Frontal cortex (tissue), 4 donors: ENCODE measurements around the gene ALG3. TPM values are rescaled to one million over a fixed set of nuclear protein-coding genes. Genes with fewer than 3 reads are reported as not detected.
A peak's percentile ranks its signal among the peaks of the same experiment; 100 is the strongest.

Source experiments
- DNase-seq, 2 donors: peaks; one replicate each; pipeline ENCODE4 v3.0.0; 2012; ENCODE audit warnings: low spot score in 2 of 2
- FAIRE-seq: peaks from 2 replicates; lab custom pipeline; 2012; peaks lifted over from hg19 to GRCh38; lab: Jason Lieb, UNC
- total RNA-seq: library from RNA; depleted of rRNA; stranded (reverse); fragments of >200 nt; gene quantifications from one replicate; pipeline ENCODE4 v1.2.3, GENCODE V29; 2014
- donor health status: control.
- donor health status: control.
- donor health status: control.

Gene ALG3
- total RNA-seq, 1 donor from 2014 or later: 11.0 TPM

GRCh38 chr3:184261270-184261853 is 12.6 kb upstream of the ALG3 start, which contains the start of gene CAMK2N2:
Gene CAMK2N2, minus strand, starts transcription at chr3:184261553. Its CDS starts 268 bp downstream, at chr3:184261285.
- FAIRE-seq: no peak
- DNase-seq: peak; percentile 86 to 88

- DNase-seq (no peak), FAIRE-seq (no peak)
Observed at GRCh38 chr3:184260724-184261269, 12.0 kb upstream of the ALG3 start.

GRCh38 chr3:184259878-184260723 is 11.3 kb upstream of the ALG3 start:
- no peak for FAIRE-seq
- DNase-seq: peak; percentile 85 to 90

GRCh38 chr3:184259396-184259877 is 10.7 kb upstream of the ALG3 start:
- no peak for FAIRE-seq

GRCh38 chr3:184258926-184259325 is 10.2 kb upstream of the ALG3 start:
- DNase-seq (peak in 1 of 2 donors; percentile 22), FAIRE-seq (no peak)

More at GRCh38 chr3:184259396-184259877, 10.7 kb upstream of the ALG3 start:
- no peak for DNase-seq

- no peak for DNase-seq
- FAIRE-seq: no peak
Observed at GRCh38 chr3:184257083-184257915, 8.5 kb upstream of the ALG3 start.

GRCh38 chr3:184255291-184256039 is 6.7 kb upstream of the ALG3 start:
- no peak for FAIRE-seq
- no peak for DNase-seq

GRCh38 chr3:184250167-184250828 is 1.5 kb upstream of the ALG3 start:
- FAIRE-seq: no peak

GRCh38 chr3:184249412-184250166 is 827 bp upstream of the ALG3 start, which contains the start of gene EEF1AKMT4:
Gene EEF1AKMT4, plus strand, starts transcription at chr3:184249672. Its CDS starts 23 bp downstream, at chr3:184249695.
- FAIRE-seq: no peak
- DNase-seq: peak; percentile 94 to 97

More at GRCh38 chr3:184250167-184250828, 1.5 kb upstream of the ALG3 start:
- DNase-seq: peak in 1 of 2 donors; percentile 74

- FAIRE-seq (no peak), DNase-seq (no peak)
Observed at GRCh38 chr3:184242297-184242685, 6.5 kb downstream of the ALG3 start.

GRCh38 chr3:184241447-184242296 is 7.1 kb downstream of the ALG3 start:
- DNase-seq (no peak), FAIRE-seq (no peak)

- no peak for DNase-seq
- FAIRE-seq: no peak
Observed at GRCh38 chr3:184241141-184241446, 7.7 kb downstream of the ALG3 start.

- no peak for FAIRE-seq
- DNase-seq: no peak
Observed at GRCh38 chr3:184240384-184241140, 8.2 kb downstream of the ALG3 start.

GRCh38 chr3:184239708-184240107 is 9.1 kb downstream of the ALG3 start:
- DNase-seq: no peak
- no peak for FAIRE-seq

- FAIRE-seq (no peak), DNase-seq (no peak)
Observed at GRCh38 chr3:184239221-184239620, 9.5 kb downstream of the ALG3 start.

GRCh38 chr3:184238246-184238818 is 10.4 kb downstream of the ALG3 start:
- FAIRE-seq (no peak), DNase-seq (peak in 1 of 2 donors; percentile 12)
